Keratinocyte (primary cell): Measurements from ENCODE around the gene KTI12. TPM values are rescaled to one million over a fixed set of nuclear protein-coding genes. Genes with fewer than 3 reads are reported as not detected.

ENCODE experiments used
- DNase-seq: peaks from one replicate; pipeline ENCODE4 v3.0.0-alpha.2; 2011; ENCODE audit warnings: low read depth, missing footprints, low spot score
- FAIRE-seq: peaks from 2 replicates; lab custom pipeline; 2011; peaks lifted over from hg19 to GRCh38; lab: Jason Lieb, UNC
- H2AFZ ChIP-seq: 2 replicates; pipeline ENCODE4 v1.6.0; 2012; ENCODE audit warnings: low read length, control low read depth, inconsistent platforms; ENCODE audit not compliant: control insufficient read depth
- H3K27ac ChIP-seq: 2 replicates; pipeline ENCODE4 v1.5.1; 2011; ENCODE audit warnings: low read length; ENCODE audit not compliant: control insufficient read depth, insufficient read depth
- H3K27me3 ChIP-seq: 3 replicates; pipeline ENCODE4 v1.6.0; 2011; ENCODE audit warnings: low read length; ENCODE audit not compliant: control insufficient read depth, insufficient read depth; ENCODE audit errors: extremely low read depth
- H3K36me3 ChIP-seq, 2 experiments: 2 replicates in 1 of 2; 3 replicates in 1 of 2; pipeline ENCODE4 v1.5.1; 2011; ENCODE audit warnings: low read length in 2 of 2, mild to moderate bottlenecking in 1 of 2; ENCODE audit not compliant: control insufficient read depth in 2 of 2, insufficient read depth in 2 of 2; ENCODE audit errors: extremely low read depth in 1 of 2
- H3K4me1 ChIP-seq: 3 replicates; pipeline ENCODE4 v1.5.1; 2011; ENCODE audit warnings: low read length; ENCODE audit not compliant: control insufficient read depth, insufficient read depth; ENCODE audit errors: extremely low read depth
- H3K4me2 ChIP-seq: 3 replicates; pipeline ENCODE4 v1.6.0; 2011; ENCODE audit warnings: low read depth, low read length; ENCODE audit not compliant: control insufficient read depth, insufficient read depth; ENCODE audit errors: extremely low read depth
- H3K4me3 ChIP-seq, 3 experiments: fragments of 200-600 bp in 1 of 3; sonication (generic) in 1 of 3; 2 replicates in 2 of 3; 3 replicates in 1 of 3; pipeline ENCODE4 v1.5.1; 2011 to 2016; ENCODE audit warnings: low read length in 3 of 3, mild to moderate bottlenecking in 3 of 3, control low read depth in 2 of 3, inconsistent platforms in 1 of 3, low read depth in 1 of 3, mixed read lengths in 1 of 3, mixed run types in 1 of 3, moderate library complexity in 1 of 3; ENCODE audit not compliant: control insufficient read depth in 2 of 3, insufficient read depth in 2 of 3; ENCODE audit errors: extremely low read depth in 1 of 3
- H3K79me2 ChIP-seq: 2 replicates; pipeline ENCODE4 v1.6.0; 2012; ENCODE audit warnings: low read length; ENCODE audit not compliant: control insufficient read depth, insufficient read depth
- H3K9ac ChIP-seq: 3 replicates; pipeline ENCODE4 v1.6.0; 2011; ENCODE audit warnings: low read length; ENCODE audit not compliant: control insufficient read depth, insufficient read depth; ENCODE audit errors: extremely low read depth
- H3K9me1 ChIP-seq: 3 replicates; pipeline ENCODE4 v1.6.0; 2011; ENCODE audit warnings: low read length; ENCODE audit not compliant: control insufficient read depth, insufficient read depth; ENCODE audit errors: extremely low read depth
- H3K9me3 ChIP-seq: 2 replicates; pipeline ENCODE4 v1.5.1; 2012; ENCODE audit warnings: low read depth, low read length; ENCODE audit not compliant: control insufficient read depth
- H4K20me1 ChIP-seq: 3 replicates; pipeline ENCODE4 v1.6.0; 2011; ENCODE audit warnings: low read length; ENCODE audit not compliant: control insufficient read depth, insufficient read depth; ENCODE audit errors: extremely low read depth
- CTCF ChIP-seq, 3 experiments: IDR thresholded peaks in 1 of 3; conservative IDR thresholded peaks in 1 of 3; optimal IDR thresholded peaks in 1 of 3; 2 replicates in 2 of 3; 3 replicates in 1 of 3; pipeline versions ENCODE3 to v1.5.1; 2011; ENCODE audit warnings: low read length in 3 of 3, mild to moderate bottlenecking in 3 of 3, moderate library complexity in 2 of 3, control low read depth in 1 of 3, inconsistent platforms in 1 of 3; ENCODE audit not compliant: insufficient read depth in 2 of 3; ENCODE audit errors: extremely low read depth in 1 of 3
- EZH2 ChIP-seq: IDR thresholded peaks from one replicate; pipeline ENCODE4 v1.6.1; 2012; ENCODE audit warnings: inconsistent platforms, mild to moderate bottlenecking, low read length, moderate library complexity
- dilution Hi-C: fragments of 300-500 bp; cut with MboI; formaldehyde crosslinking; loops from one replicate; pipeline ENCODE4 v1.7.0; 2020; ENCODE audit warnings: low sequenced_read_pairs; ENCODE audit not compliant: extremely low pct_ligation_motif_present
- polyA plus RNA-seq, 5 experiments: library from polyadenylated mRNA; depleted of rRNA in 3 of 5; stranded (reverse) in 3 of 5; stranded (forward) in 1 of 5; unstranded in 1 of 5; fragments of >200 nt; gene quantifications; 1 replicate in 1 of 5; 2 replicates in 3 of 5; 3 replicates in 1 of 5; pipeline versions ENCODE4 v1.2.1 to v1.2.3, GENCODE V29; 2011 to 2012; ENCODE audit warnings: missing spikeins in 2 of 5, low read depth in 1 of 5, low replicate concordance in 1 of 5

KTI12 gene
- polyA plus RNA-seq, 1 donor (not counting 4 experiments of a cell fraction or from before 2014, with no cell fraction given), result 8.1 TPM

- dilution Hi-C loops, result no loop called here
- Histone ChIP-seq H3K27ac (no peak overlapping the region), H3K79me2 (peaks cover 14% of the 10 kb centered on the region), H3K4me2 (no peak overlapping the region), H4K20me1 (no peaks in the 10 kb centered on the region), H3K4me1 (peaks cover 9% of the 10 kb centered on the region), H3K9ac (no peak overlapping the region), H3K4me3 (no peak overlapping the region), H3K9me3 (no peaks in the 10 kb centered on the region), H2AFZ (no peak overlapping the region), H3K27me3 (no peaks in the 10 kb centered on the region), H3K9me1 (no peaks in the 10 kb centered on the region), H3K36me3 (peaks cover 0 to 11% of the 10 kb centered on the region in 2 experiments)
- no peak for DNase-seq
- no peak for FAIRE-seq
- TF ChIP-seq EZH2 (no peak), CTCF (optimal IDR thresholded peaks at IDR 0.05 in 1 of 3, IDR thresholded peaks at IDR 0.05 in 1 of 3, conservative IDR thresholded peaks at IDR 0.05 in 1 of 3; ENCODE audit: extremely low read depth in 1 of 3, insufficient read depth in 2 of 3, low read length in 3 of 3) (no peak)
These were observed 11.6 kb upstream of the KTI12 start for GRCh38 chr1:52045236-52045635.

GRCh38 chr1:52041551-52042185, 8.1 kb upstream of the KTI12 start:
- dilution Hi-C loops, result no loop called here
- Histone ChIP-seq H3K36me3 (peaks cover 1 to 11% of the 10 kb centered on the region in 2 experiments), H3K9me3 (no peaks in the 10 kb centered on the region), H4K20me1 (no peaks in the 10 kb centered on the region), H3K9ac (no peak overlapping the region), H3K79me2 (peaks cover 6% of the 10 kb centered on the region), H3K4me3 (no peak overlapping the region), H3K4me1 (peaks cover 9% of the 10 kb centered on the region), H3K9me1 (no peaks in the 10 kb centered on the region), H3K27ac (no peak overlapping the region), H3K4me2 (no peak overlapping the region), H3K27me3 (no peaks in the 10 kb centered on the region), H2AFZ (no peak overlapping the region)
- DNase-seq, result no peak
- no peak for TF ChIP-seq EZH2
- TF ChIP-seq CTCF (optimal IDR thresholded peaks at IDR 0.05 in 1 of 3, IDR thresholded peaks at IDR 0.05 in 1 of 3, conservative IDR thresholded peaks at IDR 0.05 in 1 of 3; ENCODE audit: extremely low read depth in 1 of 3, insufficient read depth in 2 of 3, low read length in 3 of 3), result no peak
- no peak for FAIRE-seq
